NB4 (cell line): Measurements from ENCODE around the gene ADCY5.

Experiments
- DNase-seq: peaks from one replicate; pipeline ENCODE4 v3.0.0; 2010; ENCODE audit warnings: low read depth
- H3K4me3 ChIP-seq: one replicate; pipeline ENCODE4 v1.5.1; 2011; ENCODE audit warnings: mild to moderate bottlenecking, low read depth, low read length, moderate library complexity
- MYC ChIP-seq: IDR thresholded peaks from 2 replicates; pipeline ENCODE4 v1.6.1; 2011; ENCODE audit warnings: low read depth, low read length
- POLR2A ChIP-seq: IDR thresholded peaks from 2 replicates; pipeline ENCODE4 v1.6.1; 2011; ENCODE audit warnings: mild to moderate bottlenecking; ENCODE audit not compliant: insufficient read length; ENCODE audit errors: extremely low read depth
- TF ChIP-seq, protein P1 (sequence below): IDR thresholded peaks from 2 replicates; pipeline ENCODE4 v1.6.1; 2011; ENCODE audit warnings: low read depth, low read length
- TF ChIP-seq, protein P2 (sequence below): IDR thresholded peaks from one replicate; pipeline ENCODE4 v1.5.1; 2012; ENCODE audit warnings: low read depth, low read length

The ADCY5 gene

DNA sequence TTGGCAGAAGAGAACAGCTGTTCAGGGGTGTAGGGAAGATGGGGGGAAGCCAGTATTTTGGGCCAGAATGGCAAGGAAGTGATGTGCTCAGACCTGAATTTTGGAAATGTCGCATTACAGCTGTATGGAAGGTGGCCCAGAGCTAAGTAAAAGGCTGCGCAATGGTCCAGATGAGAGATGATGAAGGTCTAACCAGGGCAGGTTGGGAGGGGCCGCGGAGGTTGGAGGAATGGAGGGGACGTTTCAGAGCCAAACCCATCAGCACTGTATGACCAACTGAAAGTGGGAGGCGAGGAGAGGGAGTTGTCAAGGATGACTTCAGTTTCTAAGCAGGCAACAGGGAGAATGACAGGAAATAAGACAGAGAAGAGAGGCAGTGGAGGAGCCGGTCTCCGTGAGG, 60.8 kb downstream of the ADCY5 start:
- TF ChIP-seq, protein P1, sequence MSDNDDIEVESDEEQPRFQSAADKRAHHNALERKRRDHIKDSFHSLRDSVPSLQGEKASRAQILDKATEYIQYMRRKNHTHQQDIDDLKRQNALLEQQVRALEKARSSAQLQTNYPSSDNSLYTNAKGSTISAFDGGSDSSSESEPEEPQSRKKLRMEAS = no peak
- TF ChIP-seq, protein P2, sequence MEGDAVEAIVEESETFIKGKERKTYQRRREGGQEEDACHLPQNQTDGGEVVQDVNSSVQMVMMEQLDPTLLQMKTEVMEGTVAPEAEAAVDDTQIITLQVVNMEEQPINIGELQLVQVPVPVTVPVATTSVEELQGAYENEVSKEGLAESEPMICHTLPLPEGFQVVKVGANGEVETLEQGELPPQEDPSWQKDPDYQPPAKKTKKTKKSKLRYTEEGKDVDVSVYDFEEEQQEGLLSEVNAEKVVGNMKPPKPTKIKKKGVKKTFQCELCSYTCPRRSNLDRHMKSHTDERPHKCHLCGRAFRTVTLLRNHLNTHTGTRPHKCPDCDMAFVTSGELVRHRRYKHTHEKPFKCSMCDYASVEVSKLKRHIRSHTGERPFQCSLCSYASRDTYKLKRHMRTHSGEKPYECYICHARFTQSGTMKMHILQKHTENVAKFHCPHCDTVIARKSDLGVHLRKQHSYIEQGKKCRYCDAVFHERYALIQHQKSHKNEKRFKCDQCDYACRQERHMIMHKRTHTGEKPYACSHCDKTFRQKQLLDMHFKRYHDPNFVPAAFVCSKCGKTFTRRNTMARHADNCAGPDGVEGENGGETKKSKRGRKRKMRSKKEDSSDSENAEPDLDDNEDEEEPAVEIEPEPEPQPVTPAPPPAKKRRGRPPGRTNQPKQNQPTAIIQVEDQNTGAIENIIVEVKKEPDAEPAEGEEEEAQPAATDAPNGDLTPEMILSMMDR = no peak
- TF ChIP-seq MYC = no peak
- no peak for TF ChIP-seq POLR2A
- no peak for DNase-seq
- no peak overlapping the region for H3K4me3 ChIP-seq

DNA sequence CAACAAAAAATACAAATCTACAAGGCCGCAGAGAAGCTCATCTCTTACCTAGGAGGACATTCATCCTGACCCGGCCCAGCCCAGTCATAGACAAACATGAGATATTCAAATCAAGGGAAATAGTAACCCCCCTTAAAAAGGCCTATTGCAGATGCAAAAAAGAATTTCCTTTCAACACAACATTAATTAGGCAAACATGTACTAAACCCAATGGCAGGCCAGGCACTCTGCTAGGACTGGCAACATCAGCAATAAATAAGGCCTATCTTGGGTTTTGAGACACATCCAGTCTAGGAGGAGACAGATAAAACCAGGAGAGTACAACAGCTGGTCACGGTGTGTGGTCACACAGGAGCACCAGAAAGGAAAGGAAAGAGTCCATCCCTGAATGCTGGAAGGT, 61.4 kb downstream of the ADCY5 start:
- H3K4me3 ChIP-seq = no peak overlapping the region
- DNase-seq = no peak
- TF ChIP-seq POLR2A (no peak), MYC (no peak)
- TF ChIP-seq, protein P1 = no peak
- TF ChIP-seq, protein P2 = no peak

DNA sequence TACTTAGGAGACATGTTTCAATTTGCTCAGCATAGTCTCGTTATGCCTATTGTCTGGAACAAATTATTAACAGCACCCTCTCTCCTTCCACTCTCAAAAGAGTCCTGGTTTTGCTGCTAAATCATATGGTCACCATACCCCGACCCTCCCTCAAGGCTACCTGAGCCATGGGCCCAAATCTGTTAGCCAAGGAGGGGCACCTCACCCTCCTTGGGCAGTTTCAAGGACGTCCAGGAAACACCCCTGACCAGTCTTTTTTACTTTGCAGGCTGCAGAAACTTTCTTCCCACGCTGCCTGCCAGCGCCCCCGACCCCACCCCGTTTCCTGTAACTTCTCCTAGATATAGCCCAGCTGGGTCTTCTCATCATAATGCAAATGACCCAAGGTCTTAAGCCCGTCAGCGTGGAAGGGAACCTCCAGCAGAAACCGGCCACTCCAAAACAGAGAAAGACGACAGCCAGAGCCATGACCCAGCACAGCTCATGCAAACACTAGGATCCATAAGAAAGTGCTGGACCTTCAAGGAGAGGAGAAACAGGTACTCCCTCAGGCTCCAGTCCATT, 62.3 kb downstream of the ADCY5 start:
- TF ChIP-seq, protein P1 = no peak
- TF ChIP-seq, protein P2 = no peak
- no peak for TF ChIP-seq MYC
- no peak for TF ChIP-seq POLR2A
- H3K4me3 ChIP-seq = no peak overlapping the region
- DNase-seq = no peak

DNA sequence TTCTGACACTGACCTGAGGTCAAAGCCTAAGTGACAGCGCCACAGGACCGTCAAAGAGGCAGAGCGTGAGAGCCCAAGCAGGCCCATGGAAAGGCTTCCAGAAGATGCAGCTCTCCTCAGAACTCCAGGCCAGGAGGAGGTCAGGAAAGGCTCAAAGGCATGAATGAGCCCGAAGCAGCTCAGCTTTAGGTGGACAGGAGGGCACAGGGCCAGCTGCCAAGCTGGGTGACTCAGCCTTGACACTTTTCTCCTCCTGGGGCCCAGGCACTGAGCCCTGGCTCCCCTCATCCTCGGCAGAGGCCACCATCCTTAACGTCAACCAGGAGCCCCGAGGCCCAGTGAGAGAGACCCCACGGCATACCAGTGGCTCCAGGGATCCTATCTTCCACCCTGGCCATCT, 62.9 kb downstream of the ADCY5 start:
- H3K4me3 ChIP-seq = no peak overlapping the region
- TF ChIP-seq, protein P2 = no peak
- TF ChIP-seq MYC = no peak
- TF ChIP-seq, protein P1 = no peak
- TF ChIP-seq POLR2A = no peak
- no peak for DNase-seq

DNA sequence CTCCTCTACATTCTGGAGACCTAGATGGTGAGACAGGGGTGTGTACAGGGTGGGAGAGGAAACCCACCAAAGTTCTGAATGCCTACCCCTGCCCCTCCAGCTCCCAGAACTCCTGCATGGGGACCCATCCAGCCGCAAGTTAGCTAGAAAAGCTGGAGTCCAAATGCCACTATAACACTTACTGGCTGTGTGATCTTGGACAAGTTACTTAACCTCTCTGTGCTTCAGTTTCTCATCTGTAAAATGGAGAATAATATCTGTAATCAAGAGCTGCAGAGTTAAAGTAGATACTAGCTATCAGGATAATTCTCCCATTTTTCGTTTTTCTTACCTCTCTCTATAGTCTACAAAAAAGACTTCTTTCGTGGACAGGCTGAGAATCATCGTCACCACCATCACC, 63.4 kb downstream of the ADCY5 start:
- DNase-seq = no peak
- H3K4me3 ChIP-seq = no peak overlapping the region
- no peak for TF ChIP-seq MYC
- TF ChIP-seq, protein P1 = no peak
- no peak for TF ChIP-seq POLR2A
- TF ChIP-seq, protein P2 = no peak

DNA sequence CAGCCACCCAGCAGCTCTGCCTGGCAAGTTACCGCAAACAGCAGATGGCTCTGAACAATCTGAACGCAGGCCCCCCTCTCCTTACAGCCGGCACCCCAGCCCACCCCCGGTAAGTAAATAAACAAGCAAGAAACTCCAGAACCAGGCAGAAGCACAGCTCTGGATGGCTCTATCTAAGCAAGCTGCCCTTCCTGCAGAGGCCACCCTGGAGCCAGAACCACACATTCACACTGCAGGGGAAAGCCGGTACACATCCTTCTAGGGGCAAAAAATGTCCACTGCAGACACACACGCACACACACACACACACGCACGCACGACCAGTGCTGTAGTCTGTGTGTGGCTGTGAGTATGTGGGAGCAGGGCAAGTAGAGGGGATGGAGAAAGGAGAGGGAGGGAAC, 63.9 kb downstream of the ADCY5 start:
- TF ChIP-seq, protein P2 = no peak
- TF ChIP-seq MYC (no peak), POLR2A (no peak)
- TF ChIP-seq, protein P1 = no peak
- H3K4me3 ChIP-seq = no peak overlapping the region
- no peak for DNase-seq
